HG03060 (cell line): ENCODE data around the gene ZNF804A.
"Not testable (repeated sequence)": the region's sequence is repeated elsewhere in the genome, so short reads cannot be mapped to it uniquely, and the experiment has no call there.

Experiments used
- ATAC-seq: cut with Tn5 transposase; IDR thresholded peaks from one replicate; pipeline ENCODE4 v1.9.1; 2021; ENCODE audit warnings: low read depth, moderate number of reproducible peaks; ENCODE audit not compliant: unreplicated experiment

ZNF804A gene

DNA sequence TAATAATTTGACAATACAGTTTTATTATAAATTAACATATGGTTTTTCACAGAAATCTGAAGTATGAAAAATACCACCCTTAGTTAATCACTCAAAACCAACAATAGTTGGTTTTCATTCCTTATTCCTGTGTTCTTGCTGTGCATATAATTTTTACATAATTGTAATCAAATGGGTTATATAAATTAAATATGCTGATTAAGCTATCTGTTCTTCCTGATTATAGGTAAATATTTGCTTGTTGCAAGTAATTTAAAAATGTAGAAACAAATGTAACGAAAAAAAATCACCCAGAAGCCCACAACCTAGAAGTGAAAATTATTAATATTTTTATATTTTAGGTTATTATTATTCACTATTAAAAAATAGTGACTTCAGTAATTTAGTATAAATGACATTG, 98.3 kb downstream of the ZNF804A start:
- no peak for ATAC-seq

DNA sequence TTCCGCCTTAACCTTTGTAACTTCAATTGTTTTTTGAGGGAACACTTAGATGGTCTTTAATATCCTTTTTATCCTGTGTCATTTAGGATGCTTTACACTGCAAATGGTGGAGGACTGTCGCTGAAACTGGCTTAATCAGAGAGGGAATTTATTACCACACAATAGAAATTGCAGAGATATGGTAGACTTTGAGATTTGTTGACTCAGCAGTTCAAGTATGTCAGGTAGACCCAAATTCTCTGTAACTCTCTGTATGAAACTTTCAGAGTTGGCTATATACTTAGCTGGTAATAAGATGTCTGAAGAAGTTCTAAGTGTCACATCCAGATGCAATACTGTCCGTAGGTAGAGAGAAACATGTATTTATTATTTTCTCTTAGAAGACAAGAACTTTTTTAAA, 100.1 kb downstream of the ZNF804A start:
- ATAC-seq: no peak

- ATAC-seq: no peak
Observed at GRCh38 chr2:184721881-184722280, 123.6 kb downstream of the ZNF804A start.

GRCh38 chr2:184727813-184728212, 129.5 kb downstream of the ZNF804A start:
- no peak for ATAC-seq

DNA sequence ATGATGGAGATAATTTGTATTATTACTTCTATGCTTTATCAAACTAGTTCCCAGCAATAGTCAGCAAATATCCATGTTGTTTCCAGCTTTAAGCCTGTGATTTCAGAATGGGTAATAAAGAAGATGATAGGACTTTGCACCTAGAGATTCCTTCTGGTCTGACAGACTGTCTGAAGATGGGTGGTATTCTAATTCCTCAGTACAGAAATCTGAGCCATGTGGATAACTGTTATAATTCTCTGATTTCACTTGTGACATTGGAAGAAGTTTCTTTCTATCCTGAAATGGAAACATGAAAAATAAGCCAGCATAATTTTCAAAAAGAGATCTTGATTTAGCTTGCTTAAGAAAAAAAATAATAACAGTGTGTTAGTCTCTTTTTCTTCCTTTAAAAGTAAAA, 130.1 kb downstream of the ZNF804A start:
- ATAC-seq: no peak

GRCh38 chr2:184729581-184729980, 131.3 kb downstream of the ZNF804A start:
- ATAC-seq: no peak

DNA sequence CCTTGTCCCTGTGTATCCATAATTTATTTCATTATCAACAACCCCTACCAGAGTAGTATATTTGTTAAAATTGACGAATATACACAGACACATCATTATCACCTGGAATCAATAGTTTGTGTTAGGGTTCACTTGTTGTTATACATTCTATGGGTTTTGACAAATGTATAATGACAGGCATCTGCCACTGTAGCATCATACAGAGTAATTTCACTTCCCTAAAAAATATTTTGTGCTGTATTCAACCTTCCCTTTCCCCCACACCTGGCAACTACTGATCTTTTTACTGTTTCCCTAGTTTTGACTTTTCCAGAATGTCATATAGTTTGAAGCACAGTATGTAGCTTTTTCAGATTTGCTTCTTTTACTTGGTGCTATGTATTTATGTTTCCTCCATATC, 132.0 kb downstream of the ZNF804A start:
- no peak for ATAC-seq

GRCh38 chr2:184734338-184734737, 136.0 kb downstream of the ZNF804A start:
- no peak for ATAC-seq

- ATAC-seq: no peak
Observed at GRCh38 chr2:184735611-184736010, 137.3 kb downstream of the ZNF804A start.

DNA sequence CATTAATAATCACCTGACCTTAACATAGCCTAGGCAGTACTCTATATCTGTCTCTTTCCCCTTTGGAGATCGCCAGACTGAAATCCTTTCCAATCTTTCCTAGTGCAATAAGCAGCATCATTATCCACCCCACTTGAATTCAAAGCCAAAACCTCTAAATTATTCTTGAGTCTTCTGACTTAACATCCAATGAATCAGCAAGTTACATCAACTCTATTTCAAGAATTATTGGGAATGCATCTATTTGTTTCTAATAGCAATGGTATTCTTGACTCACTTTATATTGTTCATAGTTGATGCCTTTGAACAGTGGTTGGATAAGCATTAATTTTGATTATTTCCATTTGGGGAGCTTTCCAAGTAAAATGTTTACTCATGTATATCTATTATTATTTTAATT, 144.8 kb downstream of the ZNF804A start:
- no peak for ATAC-seq

DNA sequence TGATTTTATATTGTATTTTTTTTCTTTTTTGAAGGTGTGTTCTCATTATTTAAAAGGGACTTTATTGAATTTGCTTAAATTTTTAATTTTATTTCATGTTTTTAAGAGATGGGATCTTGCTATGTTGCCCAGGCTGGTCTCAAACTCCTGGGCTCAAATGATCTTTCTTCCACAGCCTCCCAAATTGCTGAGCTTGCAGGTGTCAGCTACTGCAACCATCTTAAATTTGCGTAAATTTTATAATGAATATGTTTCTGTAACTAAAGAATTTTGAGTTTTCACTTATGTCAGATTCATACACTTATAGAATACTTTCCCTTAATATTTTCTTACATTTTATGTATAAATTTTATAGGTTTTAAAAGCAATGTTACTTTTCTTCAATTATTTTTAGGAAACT, 157.8 kb downstream of the ZNF804A start:
- no peak for ATAC-seq

DNA sequence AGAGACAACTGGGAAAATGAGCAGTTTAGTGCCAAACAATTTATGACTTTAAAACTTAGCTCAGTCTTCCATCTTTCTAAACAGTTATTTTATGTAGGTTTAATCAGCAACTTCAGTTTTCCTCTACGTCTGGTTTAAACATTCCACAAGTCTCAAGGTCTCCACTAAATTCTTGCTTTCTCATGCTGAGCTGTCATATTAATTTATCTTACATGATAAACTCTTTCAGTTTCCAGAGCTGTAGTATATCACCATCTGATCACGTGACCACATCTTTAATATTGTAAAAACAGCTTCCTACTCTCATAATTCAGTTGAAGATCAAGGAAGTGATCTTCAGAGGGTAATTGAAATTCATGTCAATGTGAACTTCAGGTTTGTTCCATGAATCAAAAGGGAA, 158.6 kb downstream of the ZNF804A start:
- ATAC-seq: no peak

DNA sequence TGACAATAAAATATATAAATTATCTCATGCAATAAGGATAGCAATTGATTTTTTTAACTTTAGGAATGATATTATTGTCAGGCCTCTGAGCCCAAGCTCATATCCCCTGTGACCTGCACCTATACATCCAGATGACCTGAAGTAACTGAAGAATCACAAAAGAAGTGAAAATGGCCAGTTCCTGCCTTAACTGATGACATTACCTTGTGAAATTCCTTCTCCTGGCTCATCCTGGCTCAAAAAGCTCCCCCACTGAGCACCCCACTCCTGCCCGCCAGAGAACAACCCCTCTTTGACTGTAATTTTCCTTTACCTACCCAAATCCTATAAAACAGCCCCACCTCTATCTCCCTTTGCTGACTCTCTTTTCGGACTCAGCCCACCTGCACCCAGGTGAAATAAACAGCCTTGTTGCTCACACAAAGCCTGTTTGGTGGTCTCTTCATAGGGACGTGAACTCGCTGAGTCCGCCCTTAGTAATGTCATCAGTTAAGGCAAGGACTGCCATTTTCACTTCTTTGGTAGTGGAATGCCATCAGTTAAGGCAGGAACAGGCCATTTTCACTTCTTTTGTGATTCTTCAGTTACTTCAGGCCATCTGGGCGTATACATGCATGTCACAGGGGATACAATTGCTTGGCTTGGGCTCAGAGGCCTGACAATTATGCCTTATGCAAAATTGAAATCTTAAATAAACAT, 161.4 kb downstream of the ZNF804A start:
- not testable (repeated sequence) for ATAC-seq

DNA sequence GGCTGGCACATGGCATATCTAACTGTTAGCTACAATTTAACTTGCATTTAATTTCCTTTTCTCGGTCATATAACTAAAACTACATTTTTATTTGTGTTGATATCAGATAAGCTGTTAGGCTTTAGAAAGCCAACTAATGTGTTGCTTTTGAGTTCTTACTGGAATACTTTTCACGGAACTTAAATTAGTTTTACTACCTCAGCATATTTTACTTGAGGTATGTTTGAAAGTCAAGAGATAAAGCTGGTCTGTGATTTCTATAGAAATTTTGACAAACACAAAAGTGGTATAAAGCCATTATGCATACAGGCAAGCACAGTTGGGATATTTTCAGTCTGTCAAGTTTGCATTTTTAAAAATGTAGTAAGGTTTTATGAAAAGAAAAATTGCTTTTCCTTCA, 162.6 kb downstream of the ZNF804A start:
- ATAC-seq: no peak

DNA sequence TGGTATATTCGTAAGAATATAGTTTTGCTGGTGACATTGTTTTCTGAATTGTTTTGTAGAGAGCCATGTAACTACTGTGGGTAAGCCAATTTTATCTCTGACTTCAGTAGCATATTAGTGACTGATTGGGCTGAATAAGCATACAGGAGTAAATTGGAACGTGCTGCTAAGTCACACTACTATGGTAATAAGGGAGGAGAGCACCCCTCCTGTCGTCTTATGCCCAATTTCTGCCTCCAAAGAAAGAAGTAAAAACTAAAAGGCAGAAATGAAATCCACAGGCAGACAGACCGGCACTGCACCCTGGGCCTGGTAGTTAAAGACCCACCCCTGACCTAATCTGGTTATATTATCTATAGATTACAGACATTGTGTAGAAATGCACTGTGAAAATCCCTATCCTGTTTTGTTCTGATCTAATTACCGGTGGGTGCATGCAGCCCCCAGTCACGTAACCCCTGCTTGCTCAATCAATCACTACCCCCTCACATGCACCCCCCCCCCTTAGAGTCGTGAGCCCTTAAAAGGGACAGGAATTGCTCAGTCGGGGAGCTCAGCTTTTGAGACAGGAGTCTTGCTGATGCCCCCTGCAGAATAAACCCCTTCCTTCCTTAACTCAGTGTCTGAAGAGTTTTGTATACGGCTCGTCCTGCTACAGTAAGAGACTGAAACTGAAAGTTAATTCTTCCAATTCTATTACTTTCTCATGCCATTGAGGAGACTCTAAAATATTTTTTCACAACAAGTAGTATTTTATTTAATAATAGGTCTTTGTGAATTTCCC, 167.0 kb downstream of the ZNF804A start:
- no peak for ATAC-seq

GRCh38 chr2:184767059-184767458, 168.7 kb downstream of the ZNF804A start:
- ATAC-seq: no peak

- no peak for ATAC-seq
Observed at GRCh38 chr2:184769023-184769422, 170.7 kb downstream of the ZNF804A start.

DNA sequence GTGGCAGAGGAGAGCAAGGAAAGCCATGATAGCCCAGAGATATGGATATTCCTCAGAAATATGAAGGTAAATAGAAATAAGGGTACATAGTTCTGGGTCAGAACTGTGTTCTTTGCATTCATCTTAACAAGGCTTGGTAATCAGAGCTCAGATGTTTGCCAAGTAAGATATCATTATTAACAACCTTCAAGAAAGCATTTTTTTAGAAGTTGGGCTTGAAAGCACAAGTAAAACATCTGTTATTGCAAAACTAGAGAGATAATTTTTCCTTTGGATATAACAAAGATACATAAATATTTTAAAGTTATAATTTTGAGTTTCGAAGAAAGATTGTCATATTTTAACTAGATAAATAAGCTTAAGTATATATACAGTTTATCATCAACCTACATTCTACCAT, 171.4 kb downstream of the ZNF804A start:
- no peak for ATAC-seq

- ATAC-seq: no peak
Observed at GRCh38 chr2:184779777-184780176, 181.4 kb downstream of the ZNF804A start.

- ATAC-seq: no peak
Observed at GRCh38 chr2:184780384-184780783, 182.1 kb downstream of the ZNF804A start.

DNA sequence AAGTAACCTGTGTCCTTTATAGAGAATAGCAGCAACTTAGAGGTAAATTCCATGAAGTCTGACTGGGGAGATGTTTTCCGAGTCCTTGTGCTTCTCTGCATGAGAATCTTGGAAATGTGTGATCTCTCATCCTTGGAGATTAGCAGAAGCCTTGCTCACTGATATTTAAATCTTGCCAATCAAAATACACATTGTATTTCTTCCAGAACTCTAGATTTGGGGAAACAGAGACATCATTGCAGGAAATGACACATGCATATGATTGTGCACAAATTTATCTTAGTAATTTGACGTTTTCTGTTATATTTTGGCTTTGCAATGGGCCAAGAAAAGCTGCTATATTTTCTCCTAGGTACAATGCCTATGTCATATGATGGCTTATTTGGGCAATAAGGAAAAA, 182.6 kb downstream of the ZNF804A start:
- no peak for ATAC-seq

DNA sequence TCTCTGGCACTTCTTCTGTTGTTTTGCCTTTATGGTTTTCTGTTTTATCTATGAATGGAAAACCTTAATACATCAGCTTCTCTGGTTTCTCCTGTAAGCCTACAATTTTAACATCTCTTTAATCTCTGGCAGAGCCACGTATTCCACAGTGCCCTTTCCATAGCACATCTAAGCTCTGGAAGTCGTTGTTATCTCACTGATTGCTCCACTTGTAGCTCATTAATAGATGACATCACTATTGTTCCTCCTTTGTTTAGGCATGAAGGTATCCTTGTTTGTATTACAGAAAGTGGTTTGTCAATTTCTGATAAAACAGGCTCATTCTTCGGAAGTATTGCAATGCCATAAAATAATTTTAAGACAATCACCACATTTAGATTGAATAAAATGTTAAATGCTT, 185.2 kb downstream of the ZNF804A start:
- no peak for ATAC-seq
